Measurements from ENCODE around the gene ERAL1.

DNA sequence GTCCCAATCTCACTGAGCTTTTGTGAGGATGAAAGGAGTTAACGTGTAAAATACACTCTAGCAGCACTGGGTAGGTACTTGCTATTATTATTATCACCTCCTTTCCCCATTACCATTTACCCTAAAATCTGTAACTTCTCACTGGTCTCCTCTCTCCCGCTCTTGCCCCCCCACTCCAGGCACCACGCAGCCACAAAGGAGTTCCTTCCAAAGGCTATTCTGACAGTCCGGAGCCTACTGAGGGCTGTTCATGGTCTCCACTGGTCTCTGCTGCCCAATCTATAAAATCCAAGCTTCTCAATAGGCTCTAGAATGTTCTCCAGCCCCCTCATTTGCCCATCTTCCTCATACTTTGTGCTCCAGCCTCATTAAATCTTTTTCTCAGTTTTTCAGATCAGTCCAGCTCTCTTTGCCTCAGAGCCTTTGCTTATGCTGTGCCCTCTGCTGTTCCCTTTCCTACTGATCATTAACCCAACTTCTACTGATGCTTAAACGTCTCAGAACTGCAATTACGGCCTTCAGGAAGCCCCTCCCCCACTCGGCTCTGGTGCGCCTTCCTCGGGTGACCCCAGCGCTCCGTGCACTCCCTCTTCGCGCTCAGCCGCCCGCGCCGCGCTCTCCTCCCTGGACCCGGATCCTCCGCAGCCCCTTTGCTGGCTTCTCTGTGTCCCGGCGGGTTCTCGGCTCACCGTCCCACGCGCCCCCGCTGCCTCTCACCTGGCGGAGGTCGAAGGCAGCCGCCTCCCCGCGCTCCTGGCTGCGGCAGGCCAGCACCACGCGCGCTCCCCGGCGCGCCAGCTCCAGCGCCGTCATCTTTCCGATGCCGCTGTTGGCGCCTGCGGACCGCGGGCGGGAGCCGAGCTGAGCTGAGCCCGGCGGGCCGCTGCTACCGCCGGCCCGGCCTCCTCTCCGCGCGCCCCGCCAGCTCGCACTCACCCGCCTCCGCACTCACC, 47.3 kb downstream of the ERAL1 start:
- TF ChIP-seq CTCF (IDR thresholded peaks at IDR 0.05; ENCODE audit: low read depth, low read length) (peak; percentile 3), POLR2A (IDR thresholded peaks at IDR 0.05; ENCODE audit: extremely low read depth, insufficient read length) (no peak), MYC (IDR thresholded peaks at IDR 0.05; ENCODE audit: low read depth, low read length) (peak; percentile 54)
- TF ChIP-seq, protein P1, sequence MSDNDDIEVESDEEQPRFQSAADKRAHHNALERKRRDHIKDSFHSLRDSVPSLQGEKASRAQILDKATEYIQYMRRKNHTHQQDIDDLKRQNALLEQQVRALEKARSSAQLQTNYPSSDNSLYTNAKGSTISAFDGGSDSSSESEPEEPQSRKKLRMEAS (IDR thresholded peaks at IDR 0.05; ENCODE audit: low read depth, low read length): peak; percentile 23; the same call in 1 of the 2 replicates

All from NB4 (cell line).